GM12878 (cell line): ENCODE results near the gene ARL4D. TPM values are rescaled to one million over a fixed set of nuclear protein-coding genes. Genes with fewer than 3 reads are reported as not detected.

Source experiments
- ATAC-seq: fragments of 200-7000 bp; cut with Tn5 transposase; 3 replicates; pipeline ENCODE4 v1.9.1; 2020; ENCODE audit warnings: mild to moderate bottlenecking, moderate library complexity
- BruUV-seq: library from RNA; stranded (reverse); fragments of 400-500 nt; replicated peaks from 2 replicates; lab custom pipeline; 2021; lab: Mats Ljungman, UMichigan
- CTCF ChIA-PET: fragments of 300-600 bp; sonication (Branson Sonifier 250); formaldehyde crosslinking; extraction: SDS; loops from one replicate; lab custom pipeline; 2021; ENCODE audit warnings: inconsistent platforms; lab: Yijun Ruan, JAX
- POLR2A ChIA-PET: fragments of 350-600 bp; formaldehyde crosslinking; extraction: SDS; loops from one replicate; lab custom pipeline; 2021; ENCODE audit warnings: inconsistent platforms; lab: Charles Lee
- RAD21 ChIA-PET: fragments of 300-600 bp; sonication (Branson Sonifier 250); formaldehyde crosslinking; loops from one replicate; lab custom pipeline; 2023; ENCODE audit warnings: antibody characterized with exemption; ENCODE audit not compliant: unreplicated experiment; lab: Charles Lee
- SMC1A ChIA-PET: fragments of 300-600 bp; sonication (Branson Sonifier 250); formaldehyde crosslinking; loops from one replicate; lab custom pipeline; 2023; ENCODE audit not compliant: unreplicated experiment, uncharacterized antibody; lab: Charles Lee
- DNase-seq: peaks from one replicate; pipeline ENCODE4 v3.0.0-alpha.2; 2011; ENCODE audit warnings: low read depth, low spot score
- FAIRE-seq: peaks from 3 replicates; lab custom pipeline; 2011; peaks lifted over from hg19 to GRCh38; lab: Jason Lieb, UNC
- H2AFZ ChIP-seq: 2 replicates; pipeline ENCODE4 v1.6.0; 2011; ENCODE audit warnings: low read depth, low read length, control low read depth; ENCODE audit not compliant: control insufficient read depth
- H3K27ac ChIP-seq: 2 replicates; pipeline ENCODE4 v1.5.1; 2011; ENCODE audit warnings: control low read depth; ENCODE audit not compliant: control insufficient read depth, insufficient read depth
- H3K27me3 ChIP-seq, 2 experiments: replicated peaks in 1 of 2; 2 replicates each; pipeline versions ENCODE4 v1.6.0 to v1.6.1; 2011; ENCODE audit warnings: low read length in 1 of 2; ENCODE audit not compliant: control insufficient read depth in 2 of 2, insufficient read depth in 2 of 2
- H3K36me3 ChIP-seq, 2 experiments: 2 replicates each; pipeline ENCODE4 v1.5.1; 2011; ENCODE audit warnings: low read length in 1 of 2; ENCODE audit not compliant: control insufficient read depth in 2 of 2, insufficient read depth in 2 of 2
- H3K4me1 ChIP-seq: 2 replicates; pipeline ENCODE4 v1.6.1; 2011; ENCODE audit warnings: mild to moderate bottlenecking, low read length, moderate library complexity, mixed read lengths; ENCODE audit not compliant: control insufficient read depth, insufficient read depth
- H3K4me2 ChIP-seq: 2 replicates; pipeline ENCODE4 v1.6.0; 2011; ENCODE audit warnings: control low read depth; ENCODE audit not compliant: control insufficient read depth, insufficient read depth
- H3K4me3 ChIP-seq: fragments of 200-600 bp; sonication (generic); 2 replicates; pipeline ENCODE4 v1.5.1; 2016
- H3K79me2 ChIP-seq: 2 replicates; pipeline ENCODE4 v1.6.0; 2011; ENCODE audit warnings: low read length; ENCODE audit not compliant: control insufficient read depth, insufficient read depth
- H3K9ac ChIP-seq: 2 replicates; pipeline ENCODE4 v1.8.0; 2011; ENCODE audit warnings: low read length, control low read depth, mixed read lengths; ENCODE audit not compliant: control insufficient read depth, insufficient read depth
- H3K9me3 ChIP-seq: replicated peaks from 3 replicates; pipeline ENCODE4 v1.5.1; 2011; ENCODE audit warnings: mild to moderate bottlenecking, low read length; ENCODE audit not compliant: control insufficient read depth, insufficient read depth
- H4K20me1 ChIP-seq: 2 replicates; pipeline ENCODE4 v1.6.0; 2011; ENCODE audit not compliant: control insufficient read depth, insufficient read depth
- BCL11A ChIP-seq: IDR thresholded peaks from 2 replicates; pipeline ENCODE4 v1.6.1; 2011; ENCODE audit warnings: low read depth, low read length
- CEBPZ ChIP-seq: fragments of 150-350 bp; IDR thresholded peaks from 2 replicates; pipeline ENCODE4 v1.6.1; 2016; ENCODE audit warnings: low read depth, low read length
- E2F4 ChIP-seq: IDR thresholded peaks from 2 replicates; pipeline ENCODE4 v1.6.1; 2012; ENCODE audit warnings: low read depth, low read length, improper control_type of control experiment
- ELK1 ChIP-seq: IDR thresholded peaks from 2 replicates; pipeline ENCODE4 v1.6.1; 2012; ENCODE audit warnings: low read depth, low read length, improper control_type of control experiment
- GABPA ChIP-seq: IDR thresholded peaks from 2 replicates; pipeline ENCODE4 v1.6.1; 2014; ENCODE audit warnings: antibody characterized with exemption, low read depth, mild to moderate bottlenecking, inconsistent platforms
- HCFC1 ChIP-seq: fragments of 150-350 bp; IDR thresholded peaks from 2 replicates; pipeline ENCODE4 v1.6.1; 2014; ENCODE audit warnings: low read length
- IRF4 ChIP-seq: IDR thresholded peaks from 2 replicates; pipeline ENCODE4 v1.6.1; 2011; ENCODE audit warnings: low read depth, low read length
- NBN ChIP-seq: fragments of 450-650 bp; IDR thresholded peaks from 2 replicates; pipeline ENCODE4 v1.6.1; 2016
- NKRF ChIP-seq: fragments of 450-650 bp; conservative IDR thresholded peaks from 2 replicates; pipeline ENCODE4 v1.6.1; 2017; ENCODE audit warnings: mild to moderate bottlenecking, moderate library complexity
- POLR2AphosphoS2 ChIP-seq: IDR thresholded peaks from 2 replicates; pipeline ENCODE4 v1.6.1; 2011; ENCODE audit warnings: low read depth, mild to moderate bottlenecking, low read length, improper control_type of control experiment, moderate library complexity
- POLR2AphosphoS5 ChIP-seq: IDR thresholded peaks from 2 replicates; pipeline ENCODE4 v1.6.1; 2011; ENCODE audit warnings: mild to moderate bottlenecking, low read length, inconsistent platforms
- SMAD1 ChIP-seq: fragments of 450-650 bp; IDR thresholded peaks from 2 replicates; pipeline ENCODE4 v1.6.1; 2018; ENCODE audit warnings: mild to moderate bottlenecking, low read depth; ENCODE audit not compliant: partially characterized antibody
- SMAD5 ChIP-seq: IDR thresholded peaks from 2 replicates; pipeline ENCODE4 v1.6.1; 2016; ENCODE audit warnings: antibody characterized with exemption, low read depth
- SPI1 ChIP-seq: IDR thresholded peaks from 2 replicates; pipeline ENCODE4 v1.6.1; 2011; ENCODE audit warnings: low read depth, mild to moderate bottlenecking, low read length, moderate library complexity, borderline replicate concordance; ENCODE audit not compliant: insufficient read depth
- TCF3 ChIP-seq: IDR thresholded peaks from 2 replicates; pipeline ENCODE4 v1.6.1; 2012; ENCODE audit warnings: low read depth, mild to moderate bottlenecking, low read length, borderline replicate concordance; ENCODE audit not compliant: insufficient read depth
- ZNF217 ChIP-seq: fragments of 450-650 bp; IDR thresholded peaks from 2 replicates; pipeline ENCODE4 v1.6.1; 2017; ENCODE audit warnings: antibody characterized with exemption, mild to moderate bottlenecking
- WGBS: methylation state at CpG from one replicate; pipeline ENCODE4 v1.1.6; 2016; ENCODE audit warnings: low lambda C conversion rate; ENCODE audit not compliant: insufficient replicate concordance, insufficient coverage; ENCODE audit errors: missing lambda C conversion rate; 5-methylcytosine and 5-hydroxymethylcytosine counted together
- in situ Hi-C: fragments of 300-500 bp; cut with MboI; formaldehyde crosslinking; loops from 9 replicates; pipeline ENCODE4 v1.14.3; 2018; ENCODE audit warnings: mixed read lengths
- intact Hi-C: fragments of 100-400 bp; cut with micrococcal nuclease; formaldehyde crosslinking; loops from one replicate; pipeline ENCODE4 v1.14.2; 2022; ENCODE audit not compliant: unreplicated experiment
- polyA plus RNA-seq, 11 experiments: library from polyadenylated mRNA; depleted of rRNA in 4 of 11; unstranded in 6 of 11; stranded (reverse) in 5 of 11; fragments of >200 nt; fragmentation: Nextera tagmentation in 4 of 11; fragmentation: Illumina TruSeq in 1 of 11; extraction: Ambion mirVana in 4 of 11; extraction: Trizol in 1 of 11; gene quantifications; 1 replicate in 1 of 11; 2 replicates in 10 of 11; pipeline versions ENCODE4 v1.2.1 to v1.2.3, GENCODE V29; 2011 to 2016; ENCODE audit warnings: inconsistent platforms in 2 of 11, missing spikeins in 2 of 11, low read depth in 1 of 11
- total RNA-seq, 4 experiments: library from RNA; depleted of rRNA in 3 of 4; stranded (reverse); fragments of >200 nt in 3 of 4; fragmentation: Illumina TruSeq in 1 of 4; extraction: Trizol in 1 of 4; gene quantifications; 2 replicates each; pipeline versions ENCODE4 v1.2.1 to v1.2.3, GENCODE V29; 2013 to 2021

The ARL4D gene
- total and polyA plus RNA-seq, 10 of the 15 experiments (the other 5 are each of a cell fraction or from before 2014, with no cell fraction given) = 0.10 to 1.5 (median 0.75) TPM

- no peak for TF ChIP-seq CEBPZ
- TF ChIP-seq POLR2AphosphoS2 = no peak
- no peak for TF ChIP-seq GABPA
- no peak for TF ChIP-seq TCF3
- no peak for TF ChIP-seq SMAD1
Measured at GRCh38 chr17:43431714-43432523, 33.1 kb downstream of the ARL4D start (continued).

GRCh38 chr17:43434902-43435319 is 36.1 kb downstream of the ARL4D start:
- intact Hi-C loops = no loop called here
- ChIA-PET RAD21 (no interaction called here), SMC1A (interaction anchor here (1.2 kb wide), 1 partner anchor 40 kb away, joined by 4 read pairs; no protein-coding TSS in a partner anchor), CTCF (interaction anchor here (1.2 kb wide), 1 partner anchor 48 kb away, joined by 5 read pairs; no protein-coding TSS in a partner anchor), POLR2A (no interaction called here)
- no peak overlapping the region for H3K4me3 ChIP-seq
- no peaks in the 10 kb centered on the region for H3K36me3 ChIP-seq
- H3K4me1 ChIP-seq = no peaks in the 10 kb centered on the region
- no peak for ATAC-seq
- H2AFZ ChIP-seq = no peak overlapping the region
- no peak overlapping the region for H3K9ac ChIP-seq
- H3K4me2 ChIP-seq = no peak overlapping the region
- H3K27ac ChIP-seq = no peak overlapping the region
- in situ Hi-C loops = no loop called here
- WGBS = 59% methylated on average over 4 of the region's 4 CpGs
- H4K20me1 ChIP-seq = no peaks in the 10 kb centered on the region
- no peaks in the 10 kb centered on the region; a peak in 1 of 4 replicates for H3K27me3 ChIP-seq
- H3K9me3 ChIP-seq = no peaks in the 10 kb centered on the region
- BruUV-seq = no TSS peak
- no peak for DNase-seq
- H3K79me2 ChIP-seq = no peaks in the 10 kb centered on the region
- no peak for FAIRE-seq
- no peak for TF ChIP-seq SPI1
- TF ChIP-seq BCL11A = no peak
- TF ChIP-seq E2F4 = no peak
- no peak for TF ChIP-seq ELK1
- no peak for TF ChIP-seq SMAD5
- no peak for TF ChIP-seq POLR2AphosphoS5
- no peak for TF ChIP-seq NBN
- TF ChIP-seq NKRF = no peak
- TF ChIP-seq ZNF217 = no peak
- no peak for TF ChIP-seq IRF4
- TF ChIP-seq HCFC1 = no peak
